ENCODE data around the gene PXDN. TPM values are rescaled to one million over a fixed set of nuclear protein-coding genes. Genes with fewer than 3 reads are reported as not detected.
A peak's percentile ranks its signal among the peaks of the same experiment; 100 is the strongest.

PXDN gene
- total RNA-seq, 1 experiment from 2014 or later = 0.25 TPM

- no peaks in the 10 kb centered on the region for H3K9me3 ChIP-seq
- intact Hi-C loops (cut with micrococcal nuclease; ENCODE audit: unreplicated experiment) = no loop called here
- H3K4me3 ChIP-seq (ENCODE audit: low read depth, low read length) = no peak overlapping the region
- Mint-ChIP-seq H3K9me3 (ENCODE audit: unreplicated experiment) (no peaks in the 10 kb centered on the region), H3K4me1 (ENCODE audit: low read depth, unreplicated experiment) (no peaks in the 10 kb centered on the region), H3K27me3 (ENCODE audit: insufficient read depth, unreplicated experiment) (peaks cover 12% of the 10 kb centered on the region), H3K4me3 (ENCODE audit: unreplicated experiment) (no peak overlapping the region), H3K27ac (ENCODE audit: unreplicated experiment) (no peak overlapping the region), H3K36me3 (ENCODE audit: insufficient read depth, unreplicated experiment) (no peaks in the 10 kb centered on the region)
- ChIA-PET CTCF (no interaction called here), POLR2A (no interaction called here)
- DNase-seq = no peak
- H3K4me1 ChIP-seq = no peaks in the 10 kb centered on the region
- BruUV-seq (replicated peaks) = no TSS peak
- no peaks in the 10 kb centered on the region for H3K36me3 ChIP-seq (ENCODE audit: control insufficient read depth, insufficient read depth, low read length)
- no peaks in the 10 kb centered on the region for H3K27me3 ChIP-seq (replicated peaks; ENCODE audit: control insufficient read depth, insufficient read depth, low read length)
- TF ChIP-seq CTCF (IDR thresholded peaks at IDR 0.05; ENCODE audit: insufficient read depth in 1 of 2, low read depth in 1 of 2, low read length in 1 of 2, severe bottlenecking in 1 of 2, unreplicated experiment in 1 of 2) = no peak
Measured at GRCh38 chr2:1664076-1664605, 80.2 kb downstream of the PXDN start.

- intact Hi-C loops (cut with micrococcal nuclease; ENCODE audit: unreplicated experiment) = no loop called here
- no peaks in the 10 kb centered on the region for H3K27me3 ChIP-seq (replicated peaks; ENCODE audit: control insufficient read depth, insufficient read depth, low read length)
- no peak for TF ChIP-seq CTCF (IDR thresholded peaks at IDR 0.05; ENCODE audit: insufficient read depth in 1 of 2, low read depth in 1 of 2, low read length in 1 of 2, severe bottlenecking in 1 of 2, unreplicated experiment in 1 of 2)
- H3K36me3 ChIP-seq (ENCODE audit: control insufficient read depth, insufficient read depth, low read length) = no peaks in the 10 kb centered on the region
- H3K27ac Mint-ChIP-seq (ENCODE audit: unreplicated experiment) = no peak overlapping the region
- H3K36me3 Mint-ChIP-seq (ENCODE audit: insufficient read depth, unreplicated experiment) = no peaks in the 10 kb centered on the region
- no peaks in the 10 kb centered on the region for H3K9me3 ChIP-seq
- H3K4me1 ChIP-seq = no peaks in the 10 kb centered on the region
- no peak overlapping the region for H3K4me3 ChIP-seq (ENCODE audit: low read depth, low read length)
- no peaks in the 10 kb centered on the region for H3K9me3 Mint-ChIP-seq (ENCODE audit: unreplicated experiment)
- BruUV-seq (replicated peaks) = no TSS peak
- ChIA-PET CTCF (no interaction called here), POLR2A (no interaction called here)
- H3K4me3 Mint-ChIP-seq (ENCODE audit: unreplicated experiment) = no peak overlapping the region
- H3K27me3 Mint-ChIP-seq (ENCODE audit: insufficient read depth, unreplicated experiment) = peaks cover 12% of the 10 kb centered on the region
- DNase-seq = peak in 1 of 2 experiments; percentile 28
- no peaks in the 10 kb centered on the region for H3K4me1 Mint-ChIP-seq (ENCODE audit: low read depth, unreplicated experiment)
Measured at GRCh38 chr2:1663621-1664020, 80.7 kb downstream of the PXDN start.

GRCh38 chr2:1662606-1663180 is 81.6 kb downstream of the PXDN start:
- CTCF ChIA-PET = no interaction called here
- intact Hi-C loops (cut with micrococcal nuclease; ENCODE audit: unreplicated experiment) = no loop called here
- no peaks in the 10 kb centered on the region for H3K36me3 Mint-ChIP-seq (ENCODE audit: insufficient read depth, unreplicated experiment)
- Histone ChIP-seq H3K4me1 (no peaks in the 10 kb centered on the region), H3K36me3 (ENCODE audit: control insufficient read depth, insufficient read depth, low read length) (no peaks in the 10 kb centered on the region), H3K27me3 (replicated peaks; ENCODE audit: control insufficient read depth, insufficient read depth, low read length) (no peaks in the 10 kb centered on the region), H3K4me3 (ENCODE audit: low read depth, low read length) (no peak overlapping the region), H3K9me3 (no peaks in the 10 kb centered on the region)
- DNase-seq = no peak
- no peak for TF ChIP-seq CTCF (IDR thresholded peaks at IDR 0.05; ENCODE audit: insufficient read depth in 1 of 2, low read depth in 1 of 2, low read length in 1 of 2, severe bottlenecking in 1 of 2, unreplicated experiment in 1 of 2)
- H3K9me3 Mint-ChIP-seq (ENCODE audit: unreplicated experiment) = no peaks in the 10 kb centered on the region
- no peak overlapping the region for H3K27ac Mint-ChIP-seq (ENCODE audit: unreplicated experiment)
- POLR2A ChIA-PET = no interaction called here
- H3K4me3 Mint-ChIP-seq (ENCODE audit: unreplicated experiment) = no peak overlapping the region
- BruUV-seq (replicated peaks) = no TSS peak
- H3K27me3 Mint-ChIP-seq (ENCODE audit: insufficient read depth, unreplicated experiment) = peaks cover 16% of the 10 kb centered on the region
- H3K4me1 Mint-ChIP-seq (ENCODE audit: low read depth, unreplicated experiment) = no peaks in the 10 kb centered on the region
